T follicular helper cell (primary cell): ENCODE measurements around the gene SLC6A6.
"Not testable (repeated sequence)": the region's sequence is repeated elsewhere in the genome, so short reads cannot be mapped to it uniquely, and the experiment has no call there.

Source experiments
- DNase-seq: peaks from one replicate; pipeline ENCODE4 v3.0.0-alpha.2; 2020; ENCODE audit warnings: low read depth

Gene SLC6A6

GRCh38 chr3:14397940-14398796 is 4.2 kb upstream of the SLC6A6 start:
- DNase-seq = no peak

GRCh38 chr3:14398797-14399106 is 3.7 kb upstream of the SLC6A6 start:
- DNase-seq = no peak

- DNase-seq = no peak
These were observed 608 bp upstream of the SLC6A6 start for GRCh38 chr3:14401692-14402303.

- DNase-seq = no peak
These were observed 1.3 kb downstream of the SLC6A6 start for GRCh38 chr3:14403619-14404155.

GRCh38 chr3:14404186-14404585 is 1.8 kb downstream of the SLC6A6 start:
- no peak for DNase-seq

GRCh38 chr3:14404631-14405359 is 2.4 kb downstream of the SLC6A6 start:
- no peak for DNase-seq

- DNase-seq = no peak
These were observed 3.2 kb downstream of the SLC6A6 start for GRCh38 chr3:14405360-14406238.

GRCh38 chr3:14406336-14406735 is 3.9 kb downstream of the SLC6A6 start:
- DNase-seq = no peak

- DNase-seq = no peak
These were observed 4.4 kb downstream of the SLC6A6 start for GRCh38 chr3:14406766-14407165.

- DNase-seq = no peak
These were observed 4.8 kb downstream of the SLC6A6 start for GRCh38 chr3:14407203-14407602.

GRCh38 chr3:14409779-14410063 is 7.3 kb downstream of the SLC6A6 start:
- DNase-seq = not testable (repeated sequence)

GRCh38 chr3:14410106-14410502 is 7.7 kb downstream of the SLC6A6 start:
- DNase-seq = no peak

- DNase-seq = no peak
These were observed 8.2 kb downstream of the SLC6A6 start for GRCh38 chr3:14410503-14411165.

- DNase-seq = no peak
These were observed 8.7 kb downstream of the SLC6A6 start for GRCh38 chr3:14411166-14411526.

- DNase-seq = no peak
These were observed 9.6 kb downstream of the SLC6A6 start for GRCh38 chr3:14411988-14412387.

GRCh38 chr3:14412831-14413380 is 10.5 kb downstream of the SLC6A6 start:
- no peak for DNase-seq

GRCh38 chr3:14413381-14414071 is 11.1 kb downstream of the SLC6A6 start:
- no peak for DNase-seq

- DNase-seq = no peak
These were observed 12.5 kb downstream of the SLC6A6 start for GRCh38 chr3:14414846-14415464.

GRCh38 chr3:14415501-14415900 is 13.1 kb downstream of the SLC6A6 start:
- no peak for DNase-seq

- DNase-seq = no peak
These were observed 14.0 kb downstream of the SLC6A6 start for GRCh38 chr3:14416453-14416852.
